ENCODE data around the gene P2RY12. TPM values are rescaled to one million over a fixed set of nuclear protein-coding genes. Genes with fewer than 3 reads are reported as not detected.

P2RY12 gene
- total RNA-seq, 1 experiment from 2014 or later, result not detected

- peak; percentile 21 for ATAC-seq
- Histone ChIP-seq H3K9me2 (replicated peaks; ENCODE audit: low read length) (no peaks in the 10 kb centered on the region), H3K79me2 (ENCODE audit: low read length) (peaks cover 33% of the 10 kb centered on the region), H3F3A (ENCODE audit: low read length, unreplicated experiment) (peaks cover 6% of the 10 kb centered on the region), H3K9me3 (ENCODE audit: low read length) (no peaks in the 10 kb centered on the region), H3K9ac (ENCODE audit: low read length) (0 out of 2 replicates have a peak overlapping the region, but pooled peaks have one; percentile 53), H3K4me1 (ENCODE audit: insufficient read depth, low read length) (peaks cover 75% of the 10 kb centered on the region), H3K27me3 (ENCODE audit: low read length) (no peaks in the 10 kb centered on the region), H4K20me1 (ENCODE audit: low read length) (no peaks in the 10 kb centered on the region), H3K27ac (ENCODE audit: low read length) (peak overlapping the region; percentile 70), H3K36me3 (ENCODE audit: low read depth, low read length) (no peaks in the 10 kb centered on the region), H3K4me2 (ENCODE audit: low read length) (peak overlapping the region; percentile 71), H3K4me3 (ENCODE audit: low read length) (no peak overlapping the region), H2AFZ (ENCODE audit: low read length) (no peak overlapping the region)
- ChIA-PET CTCF (no interaction called here), POLR2A (ENCODE audit: unreplicated experiment) (no interaction called here)
- no TSS peak for BruUV-seq (replicated peaks)
- intact Hi-C loops (cut with micrococcal nuclease), result loop anchor here (2.0 to 5.0 kb wide), 2 partner anchors 28 to 589 kb away; no protein-coding TSS in a partner anchor
- peak; percentile 62 for DNase-seq
- TF ChIP-seq CTCF (conservative IDR thresholded peaks at IDR 0.05; ENCODE audit: low read depth, low read length), result no peak
- no peak for TF ChIP-seq EZH2 (IDR thresholded peaks at IDR 0.05; ENCODE audit: low read length, unreplicated experiment)
- TF ChIP-seq EZH2phosphoT487 (IDR thresholded peaks at IDR 0.05; ENCODE audit: borderline replicate concordance, low read length), result no peak
These were observed 66.2 kb downstream of the P2RY12 start for GRCh38 chr3:151318313-151318712.

- TSS peak; percentile 83 for BruUV-seq (replicated peaks)
- Histone ChIP-seq H3K36me3 (ENCODE audit: low read depth, low read length) (no peaks in the 10 kb centered on the region), H3K79me2 (ENCODE audit: low read length) (peaks cover 52% of the 10 kb centered on the region), H2AFZ (ENCODE audit: low read length) (peak within 1 kb of the TSS; percentile 32; the same call in 1 of the 2 replicates), H3K4me3 (ENCODE audit: low read length) (peak within 1 kb of the TSS; percentile 72), H4K20me1 (ENCODE audit: low read length) (no peaks in the 10 kb centered on the region), H3K4me1 (ENCODE audit: insufficient read depth, low read length) (peaks cover 76% of the 10 kb centered on the region), H3K27me3 (ENCODE audit: low read length) (no peaks in the 10 kb centered on the region), H3K4me2 (ENCODE audit: low read length) (peak within 1 kb of the TSS; percentile 89), H3K9me3 (ENCODE audit: low read length) (no peaks in the 10 kb centered on the region), H3K9ac (ENCODE audit: low read length) (peak within 1 kb of the TSS; percentile 68), H3K27ac (ENCODE audit: low read length) (peak within 1 kb of the TSS; percentile 89), H3K9me2 (replicated peaks; ENCODE audit: low read length) (no peaks in the 10 kb centered on the region), H3F3A (ENCODE audit: low read length, unreplicated experiment) (peaks cover 6% of the 10 kb centered on the region)
- intact Hi-C loops (cut with micrococcal nuclease), result loop anchor here (1.0 to 5.0 kb wide), 2 partner anchors 11 to 591 kb away; no protein-coding TSS in a partner anchor
- peak; percentile 95 for DNase-seq
- TF ChIP-seq CTCF (conservative IDR thresholded peaks at IDR 0.05; ENCODE audit: low read depth, low read length) (no peak), EZH2 (IDR thresholded peaks at IDR 0.05; ENCODE audit: low read length, unreplicated experiment) (no peak), EZH2phosphoT487 (IDR thresholded peaks at IDR 0.05; ENCODE audit: borderline replicate concordance, low read length) (no peak)
- ChIA-PET POLR2A (ENCODE audit: unreplicated experiment) (interaction anchor here (0.7 kb wide), 1 partner anchor 12 kb away, joined by 10 read pairs; no protein-coding TSS in a partner anchor), CTCF (interaction anchor here (0.5 to 0.7 kb wide), 3 partner anchors 11 to 611 kb away, joined by 3 read pairs; no protein-coding TSS in a partner anchor)
- peak; percentile 75 for ATAC-seq
These were observed 68.1 kb downstream of the P2RY12 start, which contains the start of gene GPR87 for GRCh38 chr3:151316267-151316991. Gene GPR87 (minus strand): TSS chr3:151316820. CDS start chr3:151300100, 16,720 bp downstream.
